Cardiac fibroblast (primary cell): ENCODE measurements around the gene COLQ.

Source experiments
- DNase-seq, 2 donors: peaks; one replicate each; pipeline versions ENCODE4 v3.0.0 to v3.0.0-alpha.2; 2010; ENCODE audit warnings: low read depth in 2 of 2
- H3K4me3 ChIP-seq, 2 donors: replicated peaks in 1 of 2; 1 replicate in 1 of 2; 2 replicates in 1 of 2; pipeline ENCODE4 v1.5.1; 2011; ENCODE audit warnings: low read depth in 2 of 2, low read length in 2 of 2, mild to moderate bottlenecking in 2 of 2, moderate library complexity in 1 of 2
- TF ChIP-seq, protein P1 (sequence below): IDR thresholded peaks from one replicate; pipeline ENCODE4 v1.5.1; 2011; ENCODE audit warnings: low read depth, mild to moderate bottlenecking, low read length, inconsistent platforms

COLQ gene

DNA sequence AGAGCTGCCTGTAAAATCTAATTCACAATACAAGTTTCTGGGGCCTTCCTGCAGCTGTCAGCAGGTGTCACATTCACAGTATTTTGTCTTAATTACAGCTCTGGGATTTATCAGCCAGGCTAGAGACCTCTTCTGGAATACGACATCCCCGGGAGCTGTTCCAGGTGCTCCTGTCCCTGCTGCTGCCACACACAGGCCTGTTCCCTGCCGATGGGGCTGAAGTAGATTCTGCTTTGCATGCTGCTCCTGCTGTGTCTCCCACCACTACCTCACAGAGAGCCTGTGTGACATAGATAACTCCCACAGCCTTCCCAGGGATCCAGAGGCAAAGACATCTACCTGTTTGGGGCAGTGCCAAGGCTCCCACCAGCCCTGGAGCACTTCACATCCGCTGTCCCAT, 20.4 kb downstream of the COLQ start:
- DNase-seq = no peak
- TF ChIP-seq, protein P1, sequence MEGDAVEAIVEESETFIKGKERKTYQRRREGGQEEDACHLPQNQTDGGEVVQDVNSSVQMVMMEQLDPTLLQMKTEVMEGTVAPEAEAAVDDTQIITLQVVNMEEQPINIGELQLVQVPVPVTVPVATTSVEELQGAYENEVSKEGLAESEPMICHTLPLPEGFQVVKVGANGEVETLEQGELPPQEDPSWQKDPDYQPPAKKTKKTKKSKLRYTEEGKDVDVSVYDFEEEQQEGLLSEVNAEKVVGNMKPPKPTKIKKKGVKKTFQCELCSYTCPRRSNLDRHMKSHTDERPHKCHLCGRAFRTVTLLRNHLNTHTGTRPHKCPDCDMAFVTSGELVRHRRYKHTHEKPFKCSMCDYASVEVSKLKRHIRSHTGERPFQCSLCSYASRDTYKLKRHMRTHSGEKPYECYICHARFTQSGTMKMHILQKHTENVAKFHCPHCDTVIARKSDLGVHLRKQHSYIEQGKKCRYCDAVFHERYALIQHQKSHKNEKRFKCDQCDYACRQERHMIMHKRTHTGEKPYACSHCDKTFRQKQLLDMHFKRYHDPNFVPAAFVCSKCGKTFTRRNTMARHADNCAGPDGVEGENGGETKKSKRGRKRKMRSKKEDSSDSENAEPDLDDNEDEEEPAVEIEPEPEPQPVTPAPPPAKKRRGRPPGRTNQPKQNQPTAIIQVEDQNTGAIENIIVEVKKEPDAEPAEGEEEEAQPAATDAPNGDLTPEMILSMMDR = no peak
- H3K4me3 ChIP-seq = no peak overlapping the region

DNA sequence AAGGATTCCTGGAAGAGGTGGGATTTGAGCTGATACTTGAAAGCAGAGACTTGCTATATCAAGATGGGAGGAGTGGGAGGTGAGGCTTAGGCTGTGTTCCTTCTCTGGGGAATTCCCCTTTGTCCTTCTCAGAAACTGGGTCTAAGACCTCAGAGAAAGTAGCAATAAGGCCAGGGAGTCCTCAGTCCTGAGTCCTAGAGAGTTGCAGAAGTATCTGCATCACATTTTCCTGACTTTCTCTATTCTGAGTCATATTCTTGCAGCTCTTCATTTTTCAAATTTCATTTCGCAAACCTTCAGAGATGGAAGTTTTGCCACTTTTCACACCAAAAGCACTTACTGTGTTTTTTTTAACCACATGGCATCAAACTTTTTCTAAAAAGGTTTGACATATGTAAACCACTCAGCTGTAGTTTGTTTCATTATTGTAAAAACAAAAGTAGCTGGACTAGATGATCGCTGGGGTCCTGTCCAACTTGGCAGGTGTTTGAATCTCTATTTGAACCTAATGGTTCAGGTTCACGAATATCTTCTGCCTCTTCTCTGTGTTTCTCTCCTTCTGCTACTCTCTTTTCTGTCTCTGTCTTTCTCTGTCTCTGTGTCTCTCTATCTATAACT, 21.3 kb downstream of the COLQ start:
- no peak for DNase-seq
- TF ChIP-seq, protein P1 = no peak
- no peak overlapping the region for H3K4me3 ChIP-seq

DNA sequence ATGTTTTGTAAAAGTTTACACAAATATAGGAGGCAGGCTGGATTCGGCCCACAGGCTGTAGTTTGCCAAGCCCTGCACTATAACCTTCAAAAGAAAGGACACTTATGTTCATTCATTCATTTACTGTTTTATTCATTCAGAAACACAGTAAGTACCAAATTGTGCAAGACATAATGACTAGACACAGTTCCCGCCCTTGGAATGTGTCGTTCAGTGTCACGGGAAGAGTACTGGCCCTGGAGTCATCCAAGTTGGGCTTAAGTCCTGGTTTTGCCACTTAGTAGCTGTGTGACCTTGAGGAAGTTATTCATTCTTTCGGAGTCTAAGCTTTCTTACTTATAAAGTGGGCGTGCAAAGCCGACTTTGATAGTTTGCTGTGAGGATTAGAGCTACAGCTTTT, 22.0 kb downstream of the COLQ start:
- TF ChIP-seq, protein P1 = no peak
- no peak for DNase-seq
- H3K4me3 ChIP-seq = no peak overlapping the region

DNA sequence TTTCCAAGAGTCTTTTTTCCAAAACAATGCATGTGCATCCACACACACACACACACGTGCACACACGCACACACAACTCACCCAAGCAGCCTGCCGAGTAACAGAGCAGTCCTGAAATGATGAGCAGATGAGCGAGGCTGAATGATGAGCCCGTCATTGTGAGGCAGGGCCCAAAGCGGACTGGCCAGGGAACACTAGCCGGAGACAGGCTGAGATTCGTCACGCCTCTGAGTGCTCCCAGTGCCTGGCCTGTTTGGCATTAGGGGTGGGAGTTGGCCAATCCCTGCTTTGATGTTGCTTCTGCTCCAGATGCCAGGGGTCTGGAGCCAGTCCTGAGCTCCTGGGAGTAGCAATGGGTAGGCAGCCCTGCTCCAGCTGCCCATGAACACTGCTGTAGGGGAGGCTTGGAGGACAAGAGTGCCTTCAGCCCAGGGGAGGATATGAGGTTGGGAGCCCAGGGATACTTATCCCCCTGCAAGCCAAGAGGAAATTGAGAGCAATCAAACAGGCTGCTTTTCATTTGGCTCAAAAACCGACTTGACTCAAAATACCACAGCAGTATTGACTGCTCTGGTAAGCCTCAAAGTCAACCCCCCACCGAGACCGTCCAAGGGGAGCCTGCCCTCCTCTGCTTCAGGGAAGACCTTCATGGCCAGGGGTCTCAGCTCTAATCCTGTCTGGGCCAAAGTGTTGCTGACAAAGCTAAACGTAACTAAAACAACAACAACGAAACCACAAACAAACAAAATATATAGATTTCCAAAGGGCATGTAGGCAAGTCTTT, 22.9 kb downstream of the COLQ start:
- no peak for DNase-seq
- no peak overlapping the region for H3K4me3 ChIP-seq
- TF ChIP-seq, protein P1 = no peak

DNA sequence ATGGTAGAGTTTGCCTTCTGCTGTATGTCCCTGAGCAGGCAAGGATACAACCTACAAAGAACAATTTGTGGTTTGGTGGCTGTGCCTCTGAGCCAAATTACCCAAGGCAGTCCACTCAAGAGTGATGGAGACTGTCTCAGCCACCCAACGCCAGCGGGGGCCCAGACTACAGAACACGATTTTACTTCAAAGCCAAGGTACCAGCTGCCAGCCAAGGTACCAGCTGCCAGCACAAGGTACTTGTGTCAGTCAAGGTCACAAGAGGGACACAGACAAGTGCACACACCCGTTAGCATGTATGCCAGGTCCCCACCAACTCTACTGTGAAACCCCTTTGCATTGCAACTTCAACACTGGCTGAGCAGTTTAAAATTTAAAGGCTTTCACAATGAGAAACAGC, 23.5 kb downstream of the COLQ start:
- TF ChIP-seq, protein P1 = no peak
- H3K4me3 ChIP-seq = no peak overlapping the region
- no peak for DNase-seq

DNA sequence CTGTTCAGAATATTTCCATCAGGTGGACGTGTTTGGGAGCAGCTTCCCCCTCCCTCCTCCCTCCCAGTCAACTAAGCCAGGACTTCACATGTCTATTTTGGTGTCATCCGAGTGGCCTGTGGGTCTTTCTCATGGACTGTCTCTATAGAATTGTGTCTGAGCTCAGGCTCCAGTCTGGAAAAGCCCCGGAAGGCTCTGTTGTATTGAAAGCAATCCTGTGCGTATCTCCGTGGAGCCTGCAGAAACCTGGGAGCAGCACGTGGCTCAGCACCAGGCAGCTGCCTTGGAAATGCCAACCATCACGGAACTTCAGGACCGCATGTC, 25.2 kb downstream of the COLQ start:
- TF ChIP-seq, protein P1 = no peak
- DNase-seq = no peak

More for the DNA sequence above, 25.2 kb downstream of the COLQ start:
- no peak overlapping the region for H3K4me3 ChIP-seq
